AG04450 (cell line): ENCODE measurements around the gene CASP3. TPM values are rescaled to one million over a fixed set of nuclear protein-coding genes. Genes with fewer than 3 reads are reported as not detected.
"Not testable (repeated sequence)": the region's sequence is repeated elsewhere in the genome, so short reads cannot be mapped to it uniquely, and the experiment has no call there.

Source experiments
- CTCF ChIA-PET: fragments of 300-600, 350-600 bp; formaldehyde crosslinking; extraction: SDS; loops from one replicate; lab custom pipeline; 2022; ENCODE audit warnings: antibody characterized with exemption, inconsistent platforms; lab: Charles Lee
- POLR2A ChIA-PET: fragments of 350-600 bp; formaldehyde crosslinking; extraction: SDS; loops from one replicate; lab custom pipeline; 2021; ENCODE audit warnings: antibody characterized with exemption, inconsistent platforms; lab: Yijun Ruan, JAX
- DNase-seq: peaks from one replicate; pipeline ENCODE4 v3.0.0-alpha.2; 2011; ENCODE audit warnings: low read depth, low spot score
- H3K27ac ChIP-seq: one replicate; pipeline ENCODE4 v1.5.1; 2012; ENCODE audit warnings: low read depth, low read length, control low read depth
- H3K27me3 ChIP-seq: one replicate; pipeline ENCODE4 v1.6.0; 2012; ENCODE audit warnings: low read length; ENCODE audit not compliant: control insufficient read depth, insufficient read depth
- H3K4me3 ChIP-seq: 2 replicates; pipeline ENCODE4 v1.5.1; 2011; ENCODE audit warnings: mild to moderate bottlenecking, low read depth, low read length, control low read depth
- H3K9me3 ChIP-seq: 2 replicates; pipeline ENCODE4 v1.5.1; 2012; ENCODE audit warnings: low read length; ENCODE audit not compliant: control insufficient read depth, insufficient read depth
- polyA plus RNA-seq: library from polyadenylated mRNA; depleted of rRNA; stranded (reverse); fragments of >200 nt; gene quantifications from 2 replicates; pipeline ENCODE4 v1.2.3, GENCODE V29; 2011
- TF ChIP-seq, protein P1 (sequence below): IDR thresholded peaks from 2 replicates; pipeline ENCODE4 v1.5.1; 2011; ENCODE audit warnings: low read depth, low read length, control low read depth, inconsistent platforms

CASP3 gene
- polyA plus RNA-seq, 1 experiment: 51.8 TPM

DNA sequence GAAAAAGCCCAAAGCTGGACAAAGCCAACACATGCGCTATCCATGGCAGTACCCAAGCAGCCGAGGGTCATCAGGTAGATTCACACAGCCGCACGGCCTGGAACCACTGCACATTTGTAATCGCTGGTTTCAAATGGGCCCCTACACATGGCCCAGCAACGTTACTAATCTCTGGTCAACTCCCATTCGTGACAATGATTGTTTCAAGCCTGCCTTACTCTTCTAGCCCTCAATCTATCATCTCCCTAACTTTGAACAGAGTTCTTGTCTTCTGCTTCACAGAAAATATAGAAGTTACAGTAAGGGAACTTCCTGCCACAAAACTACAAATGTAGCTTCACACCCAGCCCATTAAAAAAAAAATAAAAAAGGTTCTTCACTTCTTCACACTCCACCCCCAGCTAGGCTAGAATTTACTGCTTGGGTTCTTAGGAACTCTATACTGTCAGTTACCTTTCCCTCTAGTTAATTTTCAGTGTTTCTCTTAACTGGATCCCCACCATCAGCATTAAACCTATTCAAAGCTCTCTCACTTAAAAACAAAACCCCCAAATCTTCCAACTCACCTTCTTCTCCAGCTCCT lies 24.2 kb downstream of the CASP3 start:
- ChIA-PET CTCF (no interaction called here), POLR2A (no interaction called here)
- H3K4me3 ChIP-seq: no peak overlapping the region
- TF ChIP-seq, protein P1, sequence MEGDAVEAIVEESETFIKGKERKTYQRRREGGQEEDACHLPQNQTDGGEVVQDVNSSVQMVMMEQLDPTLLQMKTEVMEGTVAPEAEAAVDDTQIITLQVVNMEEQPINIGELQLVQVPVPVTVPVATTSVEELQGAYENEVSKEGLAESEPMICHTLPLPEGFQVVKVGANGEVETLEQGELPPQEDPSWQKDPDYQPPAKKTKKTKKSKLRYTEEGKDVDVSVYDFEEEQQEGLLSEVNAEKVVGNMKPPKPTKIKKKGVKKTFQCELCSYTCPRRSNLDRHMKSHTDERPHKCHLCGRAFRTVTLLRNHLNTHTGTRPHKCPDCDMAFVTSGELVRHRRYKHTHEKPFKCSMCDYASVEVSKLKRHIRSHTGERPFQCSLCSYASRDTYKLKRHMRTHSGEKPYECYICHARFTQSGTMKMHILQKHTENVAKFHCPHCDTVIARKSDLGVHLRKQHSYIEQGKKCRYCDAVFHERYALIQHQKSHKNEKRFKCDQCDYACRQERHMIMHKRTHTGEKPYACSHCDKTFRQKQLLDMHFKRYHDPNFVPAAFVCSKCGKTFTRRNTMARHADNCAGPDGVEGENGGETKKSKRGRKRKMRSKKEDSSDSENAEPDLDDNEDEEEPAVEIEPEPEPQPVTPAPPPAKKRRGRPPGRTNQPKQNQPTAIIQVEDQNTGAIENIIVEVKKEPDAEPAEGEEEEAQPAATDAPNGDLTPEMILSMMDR: no peak
- DNase-seq: no peak
- no peak overlapping the region for H3K27ac ChIP-seq
- H3K27me3 ChIP-seq: no peaks in the 10 kb centered on the region
- no peaks in the 10 kb centered on the region for H3K9me3 ChIP-seq

DNA sequence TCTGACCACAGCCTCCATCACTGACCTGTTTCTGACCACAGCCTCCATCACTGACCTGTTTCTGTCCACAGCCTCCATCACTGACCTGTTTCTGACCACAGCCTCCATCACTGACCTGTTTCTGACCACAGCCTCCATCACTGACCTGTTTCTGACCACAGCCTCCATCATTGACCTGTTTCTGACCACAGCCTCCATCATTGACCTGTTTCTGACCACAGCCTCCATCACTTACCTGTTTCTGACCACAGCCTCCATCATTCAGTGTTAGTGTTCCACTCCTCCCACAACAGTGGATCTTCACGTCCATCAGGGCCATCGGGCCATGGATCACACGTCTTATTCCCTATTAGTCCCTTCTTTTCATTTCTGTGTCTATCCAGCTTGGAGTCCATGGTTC lies 24.7 kb downstream of the CASP3 start:
- POLR2A ChIA-PET, H3K9me3 ChIP-seq, CTCF ChIA-PET, H3K27ac ChIP-seq, H3K4me3 ChIP-seq, H3K27me3 ChIP-seq, DNase-seq: not testable (repeated sequence)

DNA sequence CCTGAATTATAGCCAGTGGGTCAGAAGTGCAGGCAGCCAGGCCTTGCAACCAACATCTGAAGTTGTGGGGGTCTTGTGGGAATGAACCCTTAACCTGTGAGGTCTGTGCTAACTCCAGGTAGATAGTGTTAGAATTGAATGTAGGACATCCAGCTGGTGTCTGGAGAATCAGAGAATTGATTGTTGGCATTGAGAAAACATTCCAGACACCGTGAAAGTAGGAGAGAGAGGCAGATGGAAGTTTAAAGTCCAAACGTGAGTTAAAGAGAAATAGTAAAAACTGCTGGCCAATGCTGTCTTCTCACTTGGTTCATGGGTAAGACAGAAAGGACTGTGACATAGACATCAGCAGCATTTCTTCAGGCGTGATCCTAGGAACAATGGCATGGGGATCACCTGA lies 27.7 kb downstream of the CASP3 start:
- no peak overlapping the region for H3K27ac ChIP-seq
- POLR2A ChIA-PET: no interaction called here
- CTCF ChIA-PET: no interaction called here

DNA sequence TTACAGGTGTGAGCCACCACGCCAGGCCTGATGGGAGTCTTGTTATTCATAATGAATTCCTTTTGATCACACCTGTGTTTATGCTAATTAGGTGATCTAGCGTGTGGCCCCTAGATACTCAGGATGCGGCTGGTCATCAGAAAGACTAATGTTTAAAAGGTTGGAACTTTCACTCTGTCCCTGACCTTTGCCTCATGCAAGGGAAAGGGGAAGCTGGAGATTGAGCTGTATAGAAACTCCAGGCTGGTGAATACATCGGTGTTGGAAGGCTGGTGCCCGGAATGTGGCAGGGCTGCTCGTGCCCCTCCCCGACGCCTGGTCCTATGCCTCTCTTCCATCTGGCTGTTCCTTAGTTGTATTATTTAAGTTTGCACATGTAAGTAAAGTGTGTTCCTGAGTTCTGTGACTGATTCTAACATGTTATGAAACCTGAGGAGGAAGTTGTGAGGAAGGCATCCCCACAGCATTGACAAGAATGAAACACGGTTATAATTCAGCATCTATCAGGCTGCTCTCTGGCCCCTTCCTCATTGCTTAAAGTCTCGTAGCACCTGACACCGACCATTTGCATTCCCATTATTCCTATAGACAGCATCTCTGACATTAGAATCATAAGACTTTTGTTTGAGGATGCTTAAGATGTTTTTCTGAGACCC lies 28.9 kb downstream of the CASP3 start:
- H3K4me3 ChIP-seq: no peak overlapping the region
- POLR2A ChIA-PET: no interaction called here
- H3K27me3 ChIP-seq: no peaks in the 10 kb centered on the region
- H3K9me3 ChIP-seq: no peaks in the 10 kb centered on the region
- H3K27ac ChIP-seq: no peak overlapping the region
- TF ChIP-seq, protein P1: no peak
- CTCF ChIA-PET: no interaction called here
- DNase-seq: no peak

More for the DNA sequence above, 27.7 kb downstream of the CASP3 start:
- H3K4me3 ChIP-seq: no peak overlapping the region
- no peaks in the 10 kb centered on the region for H3K27me3 ChIP-seq
- no peak for DNase-seq
- no peaks in the 10 kb centered on the region for H3K9me3 ChIP-seq
- TF ChIP-seq, protein P1: no peak

DNA sequence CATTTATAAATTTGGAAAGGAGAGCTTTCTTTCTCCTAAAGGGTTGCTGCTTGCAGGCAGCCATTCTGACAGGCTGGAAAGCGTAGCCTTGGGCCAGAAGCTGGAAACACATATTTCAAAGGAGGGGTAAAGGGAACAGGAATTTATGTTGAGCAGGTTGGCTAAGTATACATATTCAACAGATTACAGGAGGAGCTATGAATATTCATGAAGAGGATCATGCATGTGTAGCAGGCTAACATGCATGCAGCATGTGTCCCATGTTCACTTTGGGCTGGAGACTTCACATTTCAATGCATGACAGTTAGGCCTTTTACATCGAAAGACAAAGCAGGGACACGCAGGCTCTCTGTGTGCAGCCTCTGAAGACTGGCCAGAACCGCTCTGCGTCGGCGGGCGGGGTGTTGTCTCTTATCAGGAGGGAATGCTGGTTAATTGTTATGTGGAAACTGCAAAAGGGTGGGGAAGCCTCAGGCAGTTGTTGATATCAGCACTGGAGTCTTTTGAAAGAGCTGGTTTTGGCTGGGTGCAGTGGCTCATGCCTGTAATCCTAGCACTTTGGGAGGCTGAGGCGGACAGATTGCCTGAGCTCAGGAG lies 31.5 kb downstream of the CASP3 start:
- Histone ChIP-seq H3K4me3 (no peak overlapping the region), H3K27me3 (no peaks in the 10 kb centered on the region), H3K9me3 (no peaks in the 10 kb centered on the region), H3K27ac (no peak overlapping the region)
- DNase-seq: no peak
- ChIA-PET POLR2A (no interaction called here), CTCF (no interaction called here)
- TF ChIP-seq, protein P1: no peak
